Neutrophil (primary cell): ENCODE results near the gene ARMC9.
"Not testable (repeated sequence)": the region's sequence is repeated elsewhere in the genome, so short reads cannot be mapped to it uniquely, and the experiment has no call there.

Experiments used
- H3K27ac ChIP-seq: fragments of 200-600 bp; sonication (generic); 2 replicates; pipeline ENCODE4 v1.5.1; 2016; ENCODE audit warnings: mild to moderate bottlenecking, moderate library complexity
- H3K27me3 ChIP-seq: fragments of 200-600 bp; sonication (generic); 2 replicates; pipeline ENCODE4 v1.6.0; 2016; ENCODE audit warnings: mild to moderate bottlenecking
- H3K36me3 ChIP-seq: fragments of 200-600 bp; sonication (generic); 2 replicates; pipeline ENCODE4 v1.5.1; 2017
- H3K4me1 ChIP-seq, 2 experiments: fragments of 200-600 bp in 1 of 2; sonication (generic) in 1 of 2; 1 replicate in 1 of 2; 2 replicates in 1 of 2; pipeline versions ENCODE4 v1.5.1 to v1.6.1; 2013 to 2016; ENCODE audit warnings: low read depth in 1 of 2, low read length in 1 of 2, mild to moderate bottlenecking in 1 of 2, moderate library complexity in 1 of 2; ENCODE audit not compliant: control insufficient read depth in 1 of 2, insufficient read depth in 1 of 2
- H3K4me3 ChIP-seq, 2 experiments: fragments of 200-600 bp in 1 of 2; sonication (generic) in 1 of 2; 1 replicate in 1 of 2; 2 replicates in 1 of 2; pipeline ENCODE4 v1.5.1; 2013 to 2016; ENCODE audit warnings: low read depth in 1 of 2, low read length in 1 of 2, mild to moderate bottlenecking in 1 of 2, moderate library complexity in 1 of 2
- H3K9me3 ChIP-seq: fragments of 200-600 bp; sonication (generic); 2 replicates; pipeline ENCODE4 v1.5.1; 2016
- TF ChIP-seq, protein P1 (sequence below): fragments of 200-600 bp; sonication (generic); IDR thresholded peaks from 2 replicates; pipeline ENCODE4 v1.5.1; 2016; ENCODE audit warnings: antibody characterized with exemption

The ARMC9 gene

GRCh38 chr2:231298091-231298490 is 99.7 kb downstream of the ARMC9 start:
- H3K27me3 ChIP-seq: no peaks in the 10 kb centered on the region
- no peak overlapping the region for H3K4me3 ChIP-seq
- no peak overlapping the region for H3K27ac ChIP-seq
- peaks cover 11 to 29% of the 10 kb centered on the region in 2 experiments for H3K4me1 ChIP-seq
- H3K9me3 ChIP-seq: no peaks in the 10 kb centered on the region
- TF ChIP-seq, protein P1, sequence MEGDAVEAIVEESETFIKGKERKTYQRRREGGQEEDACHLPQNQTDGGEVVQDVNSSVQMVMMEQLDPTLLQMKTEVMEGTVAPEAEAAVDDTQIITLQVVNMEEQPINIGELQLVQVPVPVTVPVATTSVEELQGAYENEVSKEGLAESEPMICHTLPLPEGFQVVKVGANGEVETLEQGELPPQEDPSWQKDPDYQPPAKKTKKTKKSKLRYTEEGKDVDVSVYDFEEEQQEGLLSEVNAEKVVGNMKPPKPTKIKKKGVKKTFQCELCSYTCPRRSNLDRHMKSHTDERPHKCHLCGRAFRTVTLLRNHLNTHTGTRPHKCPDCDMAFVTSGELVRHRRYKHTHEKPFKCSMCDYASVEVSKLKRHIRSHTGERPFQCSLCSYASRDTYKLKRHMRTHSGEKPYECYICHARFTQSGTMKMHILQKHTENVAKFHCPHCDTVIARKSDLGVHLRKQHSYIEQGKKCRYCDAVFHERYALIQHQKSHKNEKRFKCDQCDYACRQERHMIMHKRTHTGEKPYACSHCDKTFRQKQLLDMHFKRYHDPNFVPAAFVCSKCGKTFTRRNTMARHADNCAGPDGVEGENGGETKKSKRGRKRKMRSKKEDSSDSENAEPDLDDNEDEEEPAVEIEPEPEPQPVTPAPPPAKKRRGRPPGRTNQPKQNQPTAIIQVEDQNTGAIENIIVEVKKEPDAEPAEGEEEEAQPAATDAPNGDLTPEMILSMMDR: no peak
- no peaks in the 10 kb centered on the region for H3K36me3 ChIP-seq

GRCh38 chr2:231299267-231299666 is 100.8 kb downstream of the ARMC9 start:
- Histone ChIP-seq H3K36me3 (no peaks in the 10 kb centered on the region), H3K4me1 (peaks cover 10 to 28% of the 10 kb centered on the region in 2 experiments), H3K9me3 (no peaks in the 10 kb centered on the region), H3K4me3 (no peak overlapping the region), H3K27me3 (no peaks in the 10 kb centered on the region), H3K27ac (no peak overlapping the region)
- TF ChIP-seq, protein P1: no peak

GRCh38 chr2:231300020-231300721 is 101.7 kb downstream of the ARMC9 start:
- Histone ChIP-seq H3K27me3 (no peaks in the 10 kb centered on the region), H3K27ac (no peak overlapping the region), H3K4me1 (peaks cover 1 to 19% of the 10 kb centered on the region in 2 experiments), H3K9me3 (no peaks in the 10 kb centered on the region), H3K36me3 (no peaks in the 10 kb centered on the region), H3K4me3 (no peak overlapping the region)
- TF ChIP-seq, protein P1: no peak

GRCh38 chr2:231300722-231301076 is 102.3 kb downstream of the ARMC9 start:
- no peak overlapping the region for H3K27ac ChIP-seq
- no peaks in the 10 kb centered on the region for H3K9me3 ChIP-seq
- H3K4me1 ChIP-seq: peaks cover 0 to 14% of the 10 kb centered on the region in 2 experiments
- no peaks in the 10 kb centered on the region for H3K36me3 ChIP-seq
- no peaks in the 10 kb centered on the region for H3K27me3 ChIP-seq
- no peak overlapping the region for H3K4me3 ChIP-seq
- TF ChIP-seq, protein P1: no peak

DNA sequence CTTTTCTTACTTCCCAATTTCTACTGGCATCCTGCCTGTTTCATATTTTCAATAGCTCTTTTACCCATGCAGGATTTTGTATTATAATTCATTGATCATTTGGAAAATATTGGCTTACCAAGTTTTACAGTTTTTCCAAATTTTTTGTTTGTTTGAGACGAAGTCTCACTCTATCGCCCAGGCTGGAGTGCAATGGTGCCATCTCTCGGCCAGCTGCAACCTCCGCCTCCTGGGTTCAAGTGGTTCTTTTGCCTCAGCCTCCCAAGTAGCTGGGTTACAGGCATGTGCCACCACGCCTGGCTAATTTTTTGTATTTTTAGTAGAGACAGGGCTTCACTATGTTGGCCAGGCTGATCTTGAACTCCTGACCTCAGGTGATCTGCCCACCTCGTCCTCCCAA is 105.8 kb downstream of the ARMC9 start:
- not testable (repeated sequence) for H3K27ac ChIP-seq
- peaks cover 0 to 14% of the 10 kb centered on the region in 2 experiments for H3K4me1 ChIP-seq

GRCh38 chr2:231305221-231305620 is 106.8 kb downstream of the ARMC9 start:
- no peaks in the 10 kb centered on the region for H3K36me3 ChIP-seq

More for the DNA sequence above, 105.8 kb downstream of the ARMC9 start:
- H3K27me3 ChIP-seq, H3K4me3 ChIP-seq, H3K9me3 ChIP-seq, H3K36me3 ChIP-seq: not testable (repeated sequence)

More at GRCh38 chr2:231305221-231305620, 106.8 kb downstream of the ARMC9 start:
- Histone ChIP-seq H3K27me3 (no peaks in the 10 kb centered on the region), H3K9me3 (no peaks in the 10 kb centered on the region), H3K4me1 (peaks cover 0 to 8% of the 10 kb centered on the region in 2 experiments), H3K4me3 (no peak overlapping the region), H3K27ac (no peak overlapping the region)
- TF ChIP-seq, protein P1: no peak
